HuH-7.5 (cell line): ENCODE measurements around the gene SKAP2.

Experiments
- DNase-seq: peaks from one replicate; pipeline ENCODE4 v3.0.0; 2011; ENCODE audit warnings: low spot score

The SKAP2 gene

DNA sequence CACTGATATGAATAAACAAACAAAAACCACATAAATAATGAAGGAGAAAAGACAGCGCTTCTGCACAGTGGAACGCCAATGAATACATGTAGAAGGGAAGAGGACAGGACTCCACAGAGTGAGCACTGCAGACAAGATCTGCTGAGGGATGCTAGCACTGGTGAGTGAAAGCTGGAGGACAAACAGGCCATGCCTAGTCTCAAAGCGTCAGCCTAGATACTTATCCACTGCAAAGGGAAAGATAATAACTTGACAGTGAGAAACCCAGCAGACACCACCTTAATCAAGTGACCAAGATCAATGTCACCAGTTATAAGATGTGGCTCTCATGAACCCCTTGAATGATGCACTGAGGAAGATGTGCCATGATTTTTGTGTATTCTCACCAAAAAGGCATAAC, 227.6 kb downstream of the SKAP2 start:
- no peak for DNase-seq

DNA sequence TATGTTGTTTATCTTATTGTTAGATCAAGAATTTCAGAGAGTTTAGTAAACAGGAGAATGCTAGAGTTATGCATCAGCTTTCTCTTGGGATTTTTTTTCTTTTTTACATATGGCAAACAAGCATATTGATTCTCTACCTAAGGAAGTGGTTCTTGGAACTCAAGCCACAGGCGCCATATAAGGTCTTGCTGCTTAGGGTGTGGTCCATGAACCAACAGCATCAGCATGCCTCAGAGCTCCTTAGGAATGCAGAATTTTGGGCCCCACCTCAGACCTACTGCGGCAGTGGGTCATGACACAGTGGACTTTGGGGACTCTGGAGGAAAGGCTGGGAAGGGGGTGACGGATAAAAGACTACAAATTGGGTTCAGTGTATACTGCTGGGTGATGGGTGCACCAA, 230.8 kb downstream of the SKAP2 start:
- no peak for DNase-seq

DNA sequence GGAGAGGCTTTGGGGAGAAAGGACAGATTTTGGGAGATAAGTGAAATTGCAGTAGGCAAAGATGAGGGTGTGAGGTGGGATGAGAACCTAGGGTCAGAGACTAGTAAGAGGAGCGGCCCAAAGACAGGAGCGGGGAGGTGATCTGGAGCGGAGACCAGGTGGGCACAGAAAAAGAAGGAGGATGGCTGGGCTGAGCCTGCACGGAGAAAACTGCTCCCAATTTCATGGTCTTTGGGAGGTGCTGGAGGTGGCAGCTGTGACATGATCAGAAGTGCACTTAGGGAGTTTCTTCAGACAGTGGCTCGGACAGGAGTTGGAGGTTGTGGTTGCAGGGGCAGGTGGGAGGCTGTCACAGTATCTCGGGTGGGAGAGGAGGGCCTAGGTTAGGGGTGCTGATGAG, 232.8 kb downstream of the SKAP2 start:
- DNase-seq: no peak

DNA sequence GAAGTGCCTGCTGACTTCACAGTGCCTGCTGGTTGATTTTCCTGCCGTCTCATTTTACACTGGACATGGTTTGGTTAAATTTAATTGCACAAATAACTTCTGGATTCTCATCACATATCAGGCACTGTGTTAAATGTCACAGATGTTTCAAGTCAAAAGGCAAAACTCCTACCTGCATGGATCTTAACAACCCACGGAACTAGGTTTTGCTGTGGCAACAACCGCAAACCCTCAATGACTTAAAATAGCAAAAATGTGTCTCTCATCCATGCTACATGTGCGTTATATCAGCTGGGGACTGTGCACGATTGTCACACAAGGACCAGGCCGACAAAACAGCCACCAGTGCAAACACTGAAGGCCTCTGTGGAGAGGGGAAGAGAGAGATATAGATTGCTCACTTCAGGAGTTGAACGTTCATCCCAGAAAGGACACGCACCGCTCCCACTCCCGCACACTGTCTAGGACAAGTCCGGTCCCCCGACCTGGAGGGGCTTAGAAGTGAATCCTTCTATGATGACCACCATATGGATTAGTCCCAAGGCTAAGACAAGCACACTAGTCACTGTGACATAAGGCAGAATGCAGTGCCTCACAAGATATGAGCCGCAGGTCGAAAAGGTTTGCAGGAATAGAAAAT, 233.3 kb downstream of the SKAP2 start:
- no peak for DNase-seq

GRCh38 chr7:26630361-26630760, 234.0 kb downstream of the SKAP2 start:
- no peak for DNase-seq

- DNase-seq: no peak
Measured at GRCh38 chr7:26629696-26630095, 234.7 kb downstream of the SKAP2 start.

DNA sequence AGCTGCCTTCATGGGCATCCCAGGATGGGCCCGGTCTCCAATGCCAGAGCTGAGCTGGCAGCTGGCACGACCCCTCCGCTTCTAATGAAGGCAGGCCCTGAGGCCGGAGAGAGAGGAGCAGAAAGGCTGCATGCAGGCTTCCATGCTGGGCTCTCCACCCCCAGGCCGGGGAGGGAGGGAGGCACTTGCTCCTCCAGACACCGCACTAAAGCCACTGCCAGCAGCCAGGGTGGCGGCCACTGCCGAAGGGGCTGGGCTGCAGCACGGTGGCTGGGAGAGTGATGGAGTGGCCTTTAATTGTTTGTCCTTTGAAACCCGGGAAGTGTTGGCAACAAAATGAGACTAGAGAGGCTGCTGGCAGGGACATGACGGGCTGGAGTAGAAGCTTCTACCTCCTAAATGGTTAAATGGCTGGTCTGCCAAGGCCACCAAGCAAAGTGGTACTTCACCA, 236.5 kb downstream of the SKAP2 start:
- no peak for DNase-seq

- no peak for DNase-seq
Measured at GRCh38 chr7:26627221-26627620, 237.2 kb downstream of the SKAP2 start.

- no peak for DNase-seq
Measured at GRCh38 chr7:26626687-26627086, 237.7 kb downstream of the SKAP2 start.

GRCh38 chr7:26626156-26626555, 238.2 kb downstream of the SKAP2 start:
- no peak for DNase-seq

- DNase-seq: no peak
Measured at GRCh38 chr7:26625286-26625685, 239.1 kb downstream of the SKAP2 start.

- no peak for DNase-seq
Measured at GRCh38 chr7:26624839-26625238, 239.6 kb downstream of the SKAP2 start.

DNA sequence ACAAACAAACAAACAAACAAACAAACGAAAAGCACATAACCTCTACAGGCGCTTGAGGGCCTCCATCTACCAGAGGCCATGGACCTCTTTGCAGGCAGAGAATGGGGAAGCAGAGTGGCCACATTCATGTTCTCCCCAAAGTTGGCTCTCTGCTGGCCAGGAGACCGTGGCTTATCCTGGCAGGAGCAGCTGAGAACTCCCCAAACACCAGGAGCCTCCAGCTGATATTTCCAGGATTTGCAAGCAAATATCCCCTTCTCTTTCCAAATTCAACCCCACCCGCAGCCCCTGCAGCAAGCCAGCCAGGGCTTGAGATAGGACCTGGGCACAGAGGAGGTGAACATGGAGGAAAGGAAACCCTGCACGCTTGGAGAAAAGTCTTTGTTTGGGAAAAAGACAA, 240.0 kb downstream of the SKAP2 start:
- DNase-seq: no peak

DNA sequence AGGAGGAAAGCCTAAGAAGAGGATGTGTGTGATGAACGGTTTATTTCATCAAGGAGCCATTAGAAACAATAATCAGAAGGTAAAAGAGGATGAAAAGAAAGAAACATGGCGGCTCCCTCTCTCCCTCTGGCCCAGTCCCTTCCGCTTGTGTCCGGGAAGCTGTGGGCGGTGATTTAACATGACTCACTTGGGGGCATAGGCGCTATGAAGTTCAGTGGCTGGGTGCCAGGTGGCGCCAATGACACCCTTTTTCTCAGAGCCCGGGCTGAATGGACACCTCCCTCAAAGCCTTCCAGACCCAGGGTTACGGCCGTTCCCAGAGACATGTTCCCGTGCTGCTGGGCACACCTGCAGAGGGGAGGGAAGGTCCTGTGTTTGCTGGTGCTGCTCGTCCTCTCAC, 244.0 kb downstream of the SKAP2 start:
- no peak for DNase-seq

DNA sequence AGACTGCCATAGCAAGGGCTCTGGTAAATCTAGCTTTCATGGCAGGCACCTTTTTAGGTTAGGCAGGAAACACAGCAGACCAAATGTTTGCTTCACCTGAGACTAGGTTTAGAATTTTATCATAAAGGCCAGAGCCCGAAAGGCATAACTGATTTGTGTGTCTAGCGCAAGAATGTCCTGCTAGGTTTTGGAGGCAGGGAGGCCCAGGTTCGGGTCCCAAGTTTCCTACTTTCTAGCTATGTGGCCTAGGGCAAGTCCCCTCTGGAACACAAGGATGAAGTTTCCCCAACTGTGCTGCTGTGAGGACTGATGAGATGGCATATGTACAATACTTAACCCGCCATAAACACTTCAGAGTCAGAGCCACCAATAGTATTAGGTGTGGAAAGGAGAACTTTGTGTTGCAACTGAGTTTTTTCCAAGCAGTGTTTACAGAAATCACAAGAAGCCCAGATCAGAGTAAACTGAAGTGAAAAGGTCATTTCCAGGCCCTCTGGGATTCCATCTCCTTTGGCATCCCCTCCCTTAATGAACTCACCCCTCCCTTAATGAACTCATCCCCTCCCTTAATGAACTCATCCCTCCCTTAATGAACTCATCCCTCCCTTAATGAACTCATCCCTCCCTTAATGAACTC, 244.9 kb downstream of the SKAP2 start:
- no peak for DNase-seq

- DNase-seq: no peak
Measured at GRCh38 chr7:26618898-26619297, 245.5 kb downstream of the SKAP2 start.

GRCh38 chr7:26618449-26618848, 245.9 kb downstream of the SKAP2 start:
- no peak for DNase-seq
